Measurements from ENCODE around the gene GTF2IRD1. TPM values are rescaled to one million over a fixed set of nuclear protein-coding genes. Genes with fewer than 3 reads are reported as not detected.

The GTF2IRD1 gene
- total and polyA plus RNA-seq, 2 of the 4 experiments (the other 2 are of a cell fraction) = 4.1 to 21.9 TPM

GRCh38 chr7:74505471-74506324 lies 52.0 kb downstream of the GTF2IRD1 start:
- Histone ChIP-seq H3K4me2 (ENCODE audit: low read depth, low read length) (peak overlapping the region; percentile 40; the same call in 1 of the 2 replicates), H3K4me3 (ENCODE audit: insufficient read depth, low read depth, low read length) (no peak overlapping the region), H2AK5ac (ENCODE audit: low read depth, low read length) (peak overlapping the region; percentile 53; the same call in 1 of the 2 replicates), H3K9ac (ENCODE audit: low read depth, low read length) (no peak overlapping the region; the same call in 1 of the 2 replicates), H4K8ac (ENCODE audit: low read depth in 2 of 2, low read length in 2 of 2) (peak overlapping the region in 1 of 2 experiments; percentile 47; a peak in 2 of 4 replicates), H4K91ac (ENCODE audit: insufficient read depth, low read depth, low read length) (peak overlapping the region; percentile 58), H3K4ac (ENCODE audit: low read depth, low read length) (peak overlapping the region; percentile 82), H2AFZ (replicated peaks; ENCODE audit: low read length, poor library complexity) (peak overlapping the region; percentile 75), H4K5ac (ENCODE audit: low read depth, low read length) (no peak overlapping the region; the same call in 1 of the 2 replicates), H2BK5ac (ENCODE audit: low read depth, low read length, poor library complexity, severe bottlenecking) (peak overlapping the region; percentile 23), H3K18ac (ENCODE audit: low read depth, low read length) (peak overlapping the region; percentile 11; the same call in 1 of the 2 replicates), H4K20me1 (ENCODE audit: insufficient read depth, low read length) (peaks cover 43% of the 10 kb centered on the region), H2BK120ac (ENCODE audit: low read depth, low read length) (peak overlapping the region; percentile 68), H3K9me1 (ENCODE audit: insufficient read depth, low read length) (peaks cover 17% of the 10 kb centered on the region; the same call in 1 of the 2 replicates), H3K56ac (ENCODE audit: extremely low read depth, insufficient read depth, low read length) (no peak overlapping the region; the same call in 1 of the 2 replicates), H3K79me1 (ENCODE audit: low read depth in 1 of 2, low read length in 2 of 2) (peaks cover 30 to 71% of the 10 kb centered on the region in 2 experiments), H3K14ac (replicated peaks; ENCODE audit: low read depth, low read length) (0 out of 2 replicates have a peak overlapping the region, but pooled peaks have one; percentile 15), H3K9me3 (ENCODE audit: control insufficient read depth, insufficient read depth, low read length) (no peaks in the 10 kb centered on the region), H3K23ac (ENCODE audit: low read depth, low read length) (peak overlapping the region; percentile 45; the same call in 1 of the 2 replicates), H2AK9ac (replicated peaks; ENCODE audit: low read depth, low read length, poor library complexity) (peak overlapping the region; percentile 65), H3K27me3 (ENCODE audit: control insufficient read depth, insufficient read depth, low read length) (no peaks in the 10 kb centered on the region), H2BK15ac (ENCODE audit: low read depth, low read length) (0 out of 3 replicates have a peak overlapping the region, but pooled peaks have one; percentile 40), H3K36me3 (ENCODE audit: control insufficient read depth, insufficient read depth, low read length) (peaks cover 7% of the 10 kb centered on the region), H3K4me1 (ENCODE audit: control insufficient read depth, insufficient read depth, low read length) (peaks cover 18% of the 10 kb centered on the region), H3K27ac (ENCODE audit: insufficient read depth, low read length) (peak overlapping the region; percentile 55; the same call in 1 of the 2 replicates), H2BK20ac (ENCODE audit: low read depth, low read length) (peak overlapping the region; percentile 21; the same call in 1 of the 2 replicates)
- intact Hi-C loops (cut with micrococcal nuclease) = loop anchor here (2.0 kb wide), 1 partner anchor 51 kb away; no protein-coding TSS in a partner anchor
- in situ Hi-C loops (cut with MboI; ENCODE audit: low sequenced_read_pairs) = no loop called here
- dilution Hi-C loops (cut with HindIII; ENCODE audit: low sequenced_read_pairs, unreplicated experiment) = no loop called here
- 25% methylated on average over 10 of the region's 20 CpGs; no CpG with 5 or more reads in 1 of the 2 experiments for WGBS, 2 experiments (ENCODE audit: extremely low coverage in 2 of 2, insufficient read length in 1 of 2)
- POLR2A ChIA-PET (ENCODE audit: unreplicated experiment) = no interaction called here
- no TSS peak for BruUV-seq (replicated peaks)
- peak; percentile 74 for DNase-seq
- CTCF ChIA-PET = no interaction called here
- TF ChIP-seq SMC3 (IDR thresholded peaks at IDR 0.05; ENCODE audit: low read depth, low read length) = no peak
- TF ChIP-seq POLR2A (IDR thresholded peaks at IDR 0.05; ENCODE audit: low read depth, low read length) = no peak
- TF ChIP-seq NFE2L2 (IDR thresholded peaks at IDR 0.05; ENCODE audit: low read depth, low read length) = no peak
- no peak for TF ChIP-seq ELK1 (IDR thresholded peaks at IDR 0.05; ENCODE audit: borderline replicate concordance, low read depth, low read length)
- TF ChIP-seq RAD21 (IDR thresholded peaks at IDR 0.05; ENCODE audit: low read length) = no peak
- no peak for TF ChIP-seq MAFK (IDR thresholded peaks at IDR 0.05; ENCODE audit: low read depth, low read length)
- TF ChIP-seq CTCF (conservative IDR thresholded peaks at IDR 0.05; ENCODE audit: low read depth, low read length) = no peak
- TF ChIP-seq CEBPB (IDR thresholded peaks at IDR 0.05; ENCODE audit: low read depth, low read length) = no peak
- TF ChIP-seq USF2 (IDR thresholded peaks at IDR 0.05; ENCODE audit: low read depth, low read length) = no peak
- TF ChIP-seq CHD1 (IDR thresholded peaks at IDR 0.05; ENCODE audit: low read depth, low read length) = no peak
- TF ChIP-seq RFX5 (IDR thresholded peaks at IDR 0.05; ENCODE audit: low read depth, low read length) = no peak
- no peak for TF ChIP-seq MXI1 (IDR thresholded peaks at IDR 0.05; ENCODE audit: borderline replicate concordance, low read depth, low read length)
- peak; percentile 88 for ATAC-seq (ENCODE audit: low read depth)

Data from IMR-90 (cell line).